ACHN (cell line): ENCODE measurements around the gene DDX1.
"Not testable (repeated sequence)": the region's sequence is repeated elsewhere in the genome, so short reads cannot be mapped to it uniquely, and the experiment has no call there.

Experiments used
- DNase-seq: peaks from one replicate; pipeline ENCODE4 v3.0.0-alpha.2; 2015
- in situ Hi-C: cut with HindIII; loops from 2 replicates; pipeline ENCODE4 v1.10.0; 2017; ENCODE audit warnings: low sequenced_read_pairs, low pct_ligation_motif_present, low pct_unique_long_range_greater_than_20kb

DDX1 gene

GRCh38 chr2:15609341-15610042, 17.8 kb downstream of the DDX1 start:
- in situ Hi-C loops: no loop called here

DNA sequence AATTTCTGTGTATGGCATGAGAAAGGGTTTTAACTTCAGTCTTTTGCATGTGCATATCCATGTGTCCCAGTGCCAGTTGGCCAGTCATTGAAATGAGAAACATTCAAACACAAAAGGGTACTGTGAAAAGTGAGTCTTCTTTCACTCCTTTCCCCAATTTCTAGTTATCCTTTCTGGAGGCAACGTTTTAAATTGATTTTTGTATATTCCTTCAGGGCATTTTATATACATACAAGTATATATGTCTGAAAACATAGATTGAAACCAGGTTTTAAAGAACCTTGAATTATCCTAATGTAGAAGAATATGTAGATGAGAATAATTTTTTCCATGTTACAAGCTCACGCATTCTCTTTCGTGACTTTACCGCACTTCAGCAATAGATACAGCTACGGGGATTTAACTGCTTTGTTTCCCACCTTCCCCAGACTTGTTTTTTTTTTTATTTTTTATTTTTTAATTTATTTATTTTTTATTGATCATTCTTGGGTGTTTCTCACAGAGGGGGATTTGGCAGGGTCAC, 18.8 kb downstream of the DDX1 start:
- in situ Hi-C loops: no loop called here
- no peak for DNase-seq

More at GRCh38 chr2:15609341-15610042, 17.8 kb downstream of the DDX1 start:
- DNase-seq: no peak

DNA sequence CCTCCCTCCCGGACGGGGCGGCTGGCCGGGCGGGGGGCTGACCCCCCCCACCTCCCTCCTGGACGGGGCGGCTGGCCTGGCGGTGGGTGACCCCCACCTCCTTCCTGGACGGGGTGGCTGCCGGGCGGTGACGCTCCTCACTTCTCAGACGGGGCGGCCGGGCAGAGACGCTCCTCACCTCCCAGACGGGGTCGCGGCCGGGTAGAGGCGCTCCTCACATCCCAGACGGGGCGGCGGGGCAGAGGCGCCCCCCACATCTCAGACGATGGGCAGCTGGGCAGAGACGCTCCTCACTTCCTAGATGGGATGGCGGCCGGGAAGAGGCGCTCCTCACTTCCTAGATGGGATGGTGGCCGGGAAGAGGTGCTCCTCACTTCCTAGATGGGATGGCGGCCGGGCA, 20.4 kb downstream of the DDX1 start:
- DNase-seq, in situ Hi-C loops: not testable (repeated sequence)

DNA sequence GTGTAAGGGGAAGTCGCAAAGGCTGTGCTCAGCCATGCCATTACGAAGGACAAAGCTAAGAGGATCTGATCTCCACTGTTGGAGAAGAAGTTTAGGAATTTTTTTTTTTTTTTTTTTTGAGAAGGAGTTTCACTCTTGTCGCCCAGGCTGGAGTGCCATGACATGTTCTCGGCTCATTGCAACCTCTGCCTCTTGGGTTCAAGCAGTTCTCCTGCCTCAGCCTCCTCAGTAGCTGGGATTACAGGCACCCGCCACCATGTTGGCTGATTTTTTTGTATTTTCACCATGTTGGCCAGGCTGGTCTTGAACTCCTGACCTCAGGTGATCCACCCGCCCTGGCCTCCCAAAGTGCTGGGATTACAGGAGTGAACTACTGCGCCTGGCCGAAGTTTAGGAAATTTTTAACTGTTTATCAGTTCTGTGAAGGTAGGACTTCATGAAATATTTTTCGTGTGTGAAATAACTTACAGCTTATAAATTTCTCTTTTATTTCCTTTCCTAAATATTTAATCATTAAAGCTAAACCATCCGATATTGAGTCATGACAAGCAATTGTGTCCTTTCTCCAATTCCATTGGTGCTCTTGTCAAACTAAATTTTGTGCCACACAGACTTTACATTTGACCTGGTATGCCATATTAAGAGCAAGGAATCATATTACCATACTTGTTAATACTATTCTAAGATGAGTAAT, 22.2 kb downstream of the DDX1 start:
- in situ Hi-C loops: no loop called here
- no peak for DNase-seq

DNA sequence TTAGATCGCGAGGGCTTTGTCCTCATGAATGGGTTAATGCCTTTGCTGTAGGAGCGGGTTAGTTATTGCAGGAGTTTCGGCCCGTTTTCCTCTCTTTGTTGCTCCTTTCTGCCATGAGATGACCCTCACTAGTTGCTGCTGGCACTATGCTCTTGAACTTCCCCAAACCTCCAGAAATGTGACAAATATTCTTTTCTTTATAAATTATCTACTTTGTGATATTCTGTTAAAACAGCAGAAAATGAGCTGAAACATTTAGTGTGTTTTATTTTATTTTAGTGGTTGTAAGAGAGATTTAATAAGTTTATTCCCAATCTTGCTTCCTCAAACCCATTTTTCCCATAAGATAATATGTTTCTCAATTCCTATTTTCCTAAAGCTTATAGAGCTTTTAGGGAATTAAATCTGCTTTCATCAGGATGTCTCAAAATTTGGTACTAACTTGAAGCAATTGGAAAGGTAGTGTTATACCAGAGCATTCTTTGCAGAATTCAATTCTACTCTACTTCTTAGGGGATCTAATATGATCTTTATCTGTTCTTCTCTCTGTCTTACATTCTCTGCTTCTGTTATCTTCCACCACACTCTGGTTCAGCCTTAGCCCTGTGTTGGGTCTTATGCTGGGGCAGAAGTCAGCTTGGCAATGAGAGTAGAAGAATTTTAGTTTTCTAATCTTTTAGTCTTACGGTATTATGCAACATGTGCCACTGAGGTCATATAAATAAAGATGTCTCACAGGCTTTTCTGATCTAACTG, 23.1 kb downstream of the DDX1 start:
- DNase-seq: no peak

GRCh38 chr2:15615301-15615920, 23.7 kb downstream of the DDX1 start:
- DNase-seq: no peak
- in situ Hi-C loops: no loop called here

More for the DNA sequence above, 23.1 kb downstream of the DDX1 start:
- in situ Hi-C loops: no loop called here

DNA sequence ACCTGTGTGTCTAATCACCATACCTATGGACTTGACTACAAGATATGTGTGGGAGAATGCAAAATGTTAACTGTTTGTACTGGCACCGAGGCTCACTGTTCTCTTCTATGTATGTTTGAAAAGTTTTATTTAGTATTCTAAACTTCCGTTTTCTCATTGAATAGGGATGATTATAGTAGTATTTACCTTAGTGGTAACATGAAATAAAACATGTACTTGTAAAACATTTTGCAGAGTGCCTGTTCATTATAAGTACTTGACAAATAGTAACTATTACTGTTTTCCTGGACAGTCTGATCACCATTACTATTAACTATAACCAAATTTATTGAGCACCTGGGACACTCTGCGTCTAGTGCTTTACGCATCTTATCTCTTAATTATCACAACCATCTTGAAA, 24.8 kb downstream of the DDX1 start:
- no peak for DNase-seq
- in situ Hi-C loops: no loop called here

- DNase-seq: no peak
- in situ Hi-C loops: no loop called here
These were observed 25.4 kb downstream of the DDX1 start for GRCh38 chr2:15616850-15617777.

- in situ Hi-C loops: no loop called here
- no peak for DNase-seq
These were observed 26.2 kb downstream of the DDX1 start for GRCh38 chr2:15617778-15618448.

DNA sequence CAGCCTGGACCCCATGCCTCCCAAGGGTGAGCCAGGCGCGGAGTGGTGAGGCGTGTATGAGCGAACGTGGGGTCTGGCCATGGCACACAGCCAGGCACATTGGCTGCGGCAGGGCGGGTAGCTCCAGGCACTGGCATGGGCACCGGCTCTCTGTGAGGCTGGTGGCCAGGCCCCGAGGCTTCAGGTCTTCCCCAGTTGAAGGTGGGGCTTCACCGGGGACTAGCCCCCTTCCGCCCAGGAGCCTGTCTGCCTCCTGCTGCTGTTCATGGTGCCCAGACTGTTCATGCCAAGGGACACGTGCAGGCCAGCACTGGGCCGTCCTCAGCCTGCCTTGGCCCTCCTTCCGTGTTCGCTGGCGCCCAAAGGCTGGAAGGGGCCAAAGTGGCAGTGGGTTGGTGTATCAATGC, 26.8 kb downstream of the DDX1 start:
- in situ Hi-C loops: no loop called here
- DNase-seq: no peak

- in situ Hi-C loops: no loop called here
These were observed 27.4 kb downstream of the DDX1 start for GRCh38 chr2:15619076-15619475.

DNA sequence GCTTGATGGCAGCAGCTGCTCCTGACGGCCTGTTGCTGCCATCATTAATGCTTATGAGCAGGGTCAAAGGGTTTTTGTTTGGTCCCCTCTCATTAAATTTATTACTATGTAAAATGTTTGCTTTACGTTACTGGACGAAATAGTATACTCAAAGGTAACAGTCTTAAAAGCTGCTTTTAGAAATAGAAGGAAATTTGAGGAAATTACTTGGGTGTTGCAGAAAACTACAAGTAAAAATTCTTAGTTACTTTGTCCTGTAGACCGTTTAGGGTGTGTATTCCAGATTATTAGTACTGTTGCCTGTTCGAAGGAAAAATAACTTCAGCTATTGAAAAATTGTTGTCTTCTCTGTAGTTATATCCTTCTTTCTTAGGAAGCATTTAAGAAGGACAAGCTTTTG, 27.8 kb downstream of the DDX1 start:
- DNase-seq: no peak
- in situ Hi-C loops: no loop called here

More at GRCh38 chr2:15619076-15619475, 27.4 kb downstream of the DDX1 start:
- no peak for DNase-seq

GRCh38 chr2:15619938-15620337, 28.3 kb downstream of the DDX1 start:
- in situ Hi-C loops: no loop called here
- DNase-seq: no peak

- no peak for DNase-seq
- in situ Hi-C loops: no loop called here
These were observed 28.7 kb downstream of the DDX1 start for GRCh38 chr2:15620340-15620739.

GRCh38 chr2:15620857-15621471, 29.3 kb downstream of the DDX1 start:
- in situ Hi-C loops: no loop called here
- no peak for DNase-seq

DNA sequence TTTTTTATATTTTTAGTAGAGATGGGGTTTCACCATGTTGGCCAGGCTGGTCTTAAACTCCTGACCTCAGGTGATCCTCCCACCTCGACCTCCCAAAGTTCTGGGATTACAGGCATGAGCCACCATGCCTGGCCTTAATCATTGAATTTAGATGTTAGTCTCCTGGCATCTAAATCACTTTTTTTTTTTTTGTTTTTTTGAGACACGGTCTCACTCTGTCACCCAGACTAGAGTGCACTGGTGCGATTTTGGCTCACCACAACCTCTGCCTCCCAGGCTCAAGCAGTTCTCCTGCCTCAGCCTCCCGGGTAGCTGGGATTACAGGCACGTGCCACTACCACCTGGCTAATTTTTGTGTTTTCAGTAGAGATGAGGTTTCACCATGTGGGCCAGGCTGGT, 29.8 kb downstream of the DDX1 start:
- in situ Hi-C loops, DNase-seq: not testable (repeated sequence)

GRCh38 chr2:15622214-15622613, 30.5 kb downstream of the DDX1 start:
- in situ Hi-C loops: no loop called here
- DNase-seq: no peak
